Measurements from ENCODE around the gene CSTPP1. TPM values are rescaled to one million over a fixed set of nuclear protein-coding genes. Genes with fewer than 3 reads are reported as not detected.

Gene CSTPP1
- total RNA-seq, 3 donors from 2014 or later: 13.4 to 43.6 (median 30.5) TPM

GRCh38 chr11:46972343-46972742 lies 35.8 kb downstream of the CSTPP1 start:
- DNase-seq (ENCODE audit: low spot score in 2 of 2): no peak
- intact Hi-C loops (cut with DNase I; ENCODE audit: low total_unique reads): no loop called here
- TF ChIP-seq POLR2AphosphoS5 (IDR thresholded peaks at IDR 0.05) (no peak), POLR2A (IDR thresholded peaks at IDR 0.05) (no peak), CTCF (IDR thresholded peaks at IDR 0.05) (no peak)

GRCh38 chr11:46972821-46973220 lies 36.3 kb downstream of the CSTPP1 start:
- H3K27me3 ChIP-seq: no peaks in the 10 kb centered on the region
- no peak for DNase-seq (ENCODE audit: low spot score in 2 of 2)
- no peaks in the 10 kb centered on the region for H3K4me1 ChIP-seq
- H3K9me3 ChIP-seq: no peaks in the 10 kb centered on the region
- TF ChIP-seq CTCF (IDR thresholded peaks at IDR 0.05) (no peak), POLR2A (IDR thresholded peaks at IDR 0.05) (no peak), POLR2AphosphoS5 (IDR thresholded peaks at IDR 0.05) (no peak)
- H3K27ac ChIP-seq: no peak overlapping the region
- H3K4me3 ChIP-seq: no peak overlapping the region
- intact Hi-C loops (cut with DNase I; ENCODE audit: low total_unique reads): no loop called here
- no peaks in the 10 kb centered on the region for H3K36me3 ChIP-seq

More at GRCh38 chr11:46972343-46972742, 35.8 kb downstream of the CSTPP1 start:
- Histone ChIP-seq H3K9me3 (no peaks in the 10 kb centered on the region), H3K4me1 (no peaks in the 10 kb centered on the region), H3K27ac (no peak overlapping the region), H3K4me3 (no peak overlapping the region), H3K36me3 (no peaks in the 10 kb centered on the region), H3K27me3 (no peaks in the 10 kb centered on the region)

- H3K27ac ChIP-seq: no peak overlapping the region
- DNase-seq (ENCODE audit: low spot score in 2 of 2): no peak
- intact Hi-C loops (cut with DNase I; ENCODE audit: low total_unique reads): no loop called here
- no peaks in the 10 kb centered on the region for H3K4me1 ChIP-seq
- no peak overlapping the region for H3K4me3 ChIP-seq
- TF ChIP-seq POLR2A (IDR thresholded peaks at IDR 0.05) (no peak), POLR2AphosphoS5 (IDR thresholded peaks at IDR 0.05) (no peak)
- no peaks in the 10 kb centered on the region for H3K27me3 ChIP-seq
- no peaks in the 10 kb centered on the region for H3K36me3 ChIP-seq
- no peaks in the 10 kb centered on the region for H3K9me3 ChIP-seq
Measured at GRCh38 chr11:46976182-46976854, 39.8 kb downstream of the CSTPP1 start.

GRCh38 chr11:46977038-46977813 lies 40.7 kb downstream of the CSTPP1 start:
- no peaks in the 10 kb centered on the region for H3K9me3 ChIP-seq
- intact Hi-C loops (cut with DNase I; ENCODE audit: low total_unique reads): no loop called here
- H3K4me3 ChIP-seq: no peak overlapping the region
- no peaks in the 10 kb centered on the region for H3K4me1 ChIP-seq
- H3K27me3 ChIP-seq: no peaks in the 10 kb centered on the region
- H3K27ac ChIP-seq: peak overlapping the region; percentile 44 to 69
- TF ChIP-seq POLR2A (IDR thresholded peaks at IDR 0.05) (no peak), CTCF (IDR thresholded peaks at IDR 0.05) (no peak), POLR2AphosphoS5 (IDR thresholded peaks at IDR 0.05) (no peak)
- H3K36me3 ChIP-seq: no peaks in the 10 kb centered on the region
- no peak for DNase-seq (ENCODE audit: low spot score in 2 of 2)

GRCh38 chr11:46978005-46978491 lies 41.5 kb downstream of the CSTPP1 start:
- intact Hi-C loops (cut with DNase I; ENCODE audit: low total_unique reads): no loop called here
- DNase-seq (ENCODE audit: low spot score in 2 of 2): no peak
- H3K9me3 ChIP-seq: no peaks in the 10 kb centered on the region
- no peaks in the 10 kb centered on the region for H3K4me1 ChIP-seq
- H3K4me3 ChIP-seq: no peak overlapping the region
- TF ChIP-seq POLR2AphosphoS5 (IDR thresholded peaks at IDR 0.05) (no peak), CTCF (IDR thresholded peaks at IDR 0.05) (no peak), POLR2A (IDR thresholded peaks at IDR 0.05) (no peak)
- peak overlapping the region; percentile 44 to 69 for H3K27ac ChIP-seq
- no peaks in the 10 kb centered on the region for H3K36me3 ChIP-seq
- H3K27me3 ChIP-seq: no peaks in the 10 kb centered on the region
